NCI-H1092 (cell line): ENCODE results near the gene ZNF184.

Experiments used
- DNase-seq: peaks from one replicate; lab custom pipeline; 2025; lab: John Stamatoyannopoulos, UW

Gene ZNF184

DNA sequence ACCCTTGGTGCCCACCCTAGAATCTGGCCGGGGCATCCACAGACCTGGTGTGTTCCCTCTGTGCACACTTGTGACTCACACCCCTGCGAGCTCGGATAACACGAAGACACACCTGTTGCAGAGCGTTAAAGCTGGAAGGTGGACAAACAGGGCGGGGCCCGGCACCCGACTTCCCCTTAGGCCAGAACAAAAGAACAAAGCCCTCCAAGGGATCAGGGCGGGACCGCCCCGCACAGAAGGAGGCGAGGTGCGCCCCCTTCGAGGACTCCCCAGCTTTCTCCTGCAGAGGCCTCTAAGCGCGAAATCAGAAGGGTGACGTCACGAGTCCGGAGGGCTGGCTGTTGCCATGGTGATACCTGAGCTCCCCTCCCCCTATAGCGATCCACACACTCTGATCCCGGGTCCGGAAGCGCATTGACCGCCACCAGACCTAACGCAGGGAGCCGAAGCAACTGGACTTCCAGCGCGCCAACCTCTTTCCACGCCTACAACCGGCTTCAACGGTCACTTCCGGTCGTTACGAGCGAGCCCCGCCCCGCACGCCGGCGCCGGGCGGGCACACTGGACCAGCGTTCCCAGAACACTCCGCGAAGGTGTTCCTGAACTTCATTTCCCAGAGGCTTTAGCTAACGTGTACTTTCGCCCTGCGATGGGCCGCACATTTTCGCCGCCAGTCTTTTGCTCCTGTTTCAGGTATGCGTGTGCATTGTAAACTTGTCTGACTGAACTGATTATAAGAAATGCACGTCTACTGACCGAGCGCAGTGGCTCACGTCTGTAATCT, at the start of gene ZNF184:
ZNF184 (minus strand) TSS at position 489 of the 784 bp plus-strand sequence. CDS start 811 bp downstream, outside the sequence.
- peak; percentile 94 for DNase-seq

DNA sequence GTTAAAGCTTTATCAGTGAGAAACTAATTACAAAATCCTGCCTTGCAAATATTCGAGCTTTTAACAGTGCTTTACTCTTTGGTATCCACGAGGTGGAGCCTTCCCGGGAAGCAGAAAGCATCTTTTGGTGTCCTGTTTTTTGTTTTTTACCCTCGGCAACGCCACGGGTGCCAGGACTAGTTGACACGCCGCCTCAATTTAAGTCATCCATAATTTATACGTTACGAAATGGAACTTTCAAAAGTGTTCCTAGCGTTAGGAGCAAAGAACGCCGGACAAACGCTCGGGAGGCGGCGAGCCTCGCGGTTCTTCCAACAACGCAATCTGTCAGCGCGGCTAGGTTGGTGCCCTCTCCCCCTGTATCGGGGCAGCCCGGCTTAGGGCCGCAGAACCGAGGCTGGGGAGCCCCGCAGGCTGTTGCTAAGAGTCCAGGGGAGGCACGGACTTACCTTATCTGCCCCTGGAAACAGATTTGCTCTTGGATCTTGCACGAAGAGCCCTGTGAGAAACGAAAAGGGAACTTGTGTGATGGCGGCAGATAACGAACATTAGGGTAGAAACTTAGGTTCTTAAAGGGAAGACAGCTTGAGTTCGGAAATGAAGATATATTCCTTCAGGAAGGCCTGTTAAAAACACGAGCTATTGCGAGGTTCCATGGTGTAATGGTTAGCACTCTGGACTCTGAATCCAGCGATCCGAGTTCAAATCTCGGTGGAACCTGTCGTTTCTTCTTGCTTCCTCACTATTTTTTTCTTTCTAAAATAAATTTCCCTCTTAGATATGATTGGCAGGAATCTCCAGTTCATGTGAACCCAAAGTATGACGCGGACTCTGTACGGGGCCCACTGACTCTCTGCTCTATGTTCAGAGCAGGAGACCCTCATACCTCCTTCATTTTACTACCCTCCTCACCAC, 46.2 kb upstream of the ZNF184 start:
- DNase-seq = peak; percentile 17

DNA sequence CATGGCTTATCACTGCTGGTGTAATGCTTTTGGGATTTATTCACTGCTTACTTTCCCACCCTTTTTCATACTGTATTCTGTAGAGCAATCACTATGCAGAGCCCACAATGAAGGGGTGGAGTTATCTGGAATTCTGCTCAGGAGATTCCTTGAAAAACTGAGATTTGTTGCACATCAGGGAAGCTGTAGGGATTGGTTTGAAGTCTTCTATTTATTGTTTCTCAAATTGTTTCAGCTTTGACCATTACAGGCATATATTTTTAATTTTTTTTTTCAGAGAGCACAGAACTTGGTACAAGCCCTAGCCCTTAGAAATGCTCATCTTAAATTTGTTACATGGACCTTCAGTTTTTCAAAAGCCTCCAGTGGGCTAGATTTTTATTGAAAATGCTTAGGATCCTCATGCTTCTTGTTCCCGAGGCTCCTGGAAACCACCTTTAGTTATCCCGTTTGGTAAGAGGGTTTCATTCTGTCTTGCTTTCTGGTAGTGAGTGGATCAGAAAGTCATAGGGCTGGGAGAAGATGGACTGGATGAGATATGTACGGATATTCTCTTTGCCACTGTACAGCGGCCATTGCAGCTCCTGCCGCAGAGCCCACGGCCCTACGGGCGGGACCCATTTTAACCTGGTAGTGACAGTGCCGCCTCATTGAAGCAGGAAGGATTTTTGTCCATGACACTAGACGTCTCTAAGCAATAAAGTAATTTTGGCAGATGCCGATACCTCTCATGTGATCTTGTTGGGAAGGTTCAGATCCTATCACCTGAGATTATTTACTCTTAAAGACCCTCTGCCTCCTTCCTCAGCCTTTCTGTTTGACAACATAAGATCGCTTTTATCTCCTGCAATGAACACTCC, 45.3 kb upstream of the ZNF184 start:
- no peak for DNase-seq

DNA sequence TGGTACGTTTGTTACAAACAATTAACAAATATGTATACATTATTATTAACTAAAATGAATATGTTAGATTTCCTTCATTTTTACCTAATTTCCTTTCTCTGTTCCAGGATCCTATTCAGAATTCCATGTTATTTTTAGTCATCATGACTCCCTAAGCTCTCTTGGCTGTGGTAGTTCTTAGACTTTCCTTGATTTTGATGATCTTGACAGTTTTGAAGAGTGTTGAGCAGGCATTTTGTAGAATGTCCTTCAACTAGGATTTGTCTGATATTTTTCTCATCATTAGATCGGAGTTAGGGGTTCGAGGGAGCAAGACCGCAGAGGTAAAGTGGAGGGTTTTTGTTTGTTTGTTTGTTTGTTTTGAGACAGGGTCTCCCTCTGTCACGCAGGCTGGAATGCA, 44.3 kb upstream of the ZNF184 start:
- DNase-seq = no peak

DNA sequence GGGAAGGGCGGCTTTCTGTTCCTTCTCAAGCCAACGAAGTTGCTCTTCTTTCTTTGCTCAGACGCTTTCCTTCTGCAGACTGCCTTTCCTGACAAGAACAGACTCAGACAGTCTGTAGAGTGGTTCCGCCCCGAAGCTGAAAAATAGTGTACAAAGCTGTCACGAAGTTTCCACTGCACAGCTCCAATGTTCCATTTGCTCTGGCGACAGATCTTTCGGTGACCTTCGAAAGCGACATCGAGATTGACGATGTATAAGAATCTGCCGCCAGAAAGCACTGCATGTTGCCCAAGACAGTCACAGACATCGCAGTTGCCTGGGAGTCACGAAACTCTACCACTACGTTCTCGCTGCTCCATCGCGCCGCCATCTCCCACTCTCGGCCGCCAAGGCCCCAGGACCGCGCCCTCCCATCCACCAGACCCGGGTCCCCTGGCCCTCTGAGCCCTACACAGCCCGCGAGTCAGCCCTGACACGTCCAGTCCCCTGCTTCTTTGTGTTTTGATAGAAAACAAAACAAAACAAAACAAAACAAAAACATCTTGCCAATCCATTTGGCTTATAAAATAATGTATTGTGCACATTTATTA, 42.1 kb upstream of the ZNF184 start:
- DNase-seq = no peak

DNA sequence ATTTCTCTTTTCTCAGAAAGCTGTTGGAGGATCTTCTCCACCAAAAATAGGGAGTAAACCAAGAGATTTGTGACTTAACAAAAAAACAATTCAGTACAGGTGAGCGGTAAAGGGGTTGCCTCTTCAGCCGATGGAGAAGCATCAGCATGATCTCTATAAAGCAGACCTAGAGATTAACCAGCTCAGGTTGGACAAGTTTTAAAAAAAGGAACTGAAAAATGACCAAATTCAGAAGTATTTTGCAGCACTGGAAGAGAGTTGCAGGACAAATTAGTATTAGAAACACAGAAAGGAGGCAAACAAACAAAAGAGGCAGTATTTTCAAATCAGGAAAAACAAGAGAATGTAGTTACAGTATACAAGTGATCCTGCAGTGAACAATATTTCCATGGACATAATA, 39.6 kb upstream of the ZNF184 start:
- no peak for DNase-seq

DNA sequence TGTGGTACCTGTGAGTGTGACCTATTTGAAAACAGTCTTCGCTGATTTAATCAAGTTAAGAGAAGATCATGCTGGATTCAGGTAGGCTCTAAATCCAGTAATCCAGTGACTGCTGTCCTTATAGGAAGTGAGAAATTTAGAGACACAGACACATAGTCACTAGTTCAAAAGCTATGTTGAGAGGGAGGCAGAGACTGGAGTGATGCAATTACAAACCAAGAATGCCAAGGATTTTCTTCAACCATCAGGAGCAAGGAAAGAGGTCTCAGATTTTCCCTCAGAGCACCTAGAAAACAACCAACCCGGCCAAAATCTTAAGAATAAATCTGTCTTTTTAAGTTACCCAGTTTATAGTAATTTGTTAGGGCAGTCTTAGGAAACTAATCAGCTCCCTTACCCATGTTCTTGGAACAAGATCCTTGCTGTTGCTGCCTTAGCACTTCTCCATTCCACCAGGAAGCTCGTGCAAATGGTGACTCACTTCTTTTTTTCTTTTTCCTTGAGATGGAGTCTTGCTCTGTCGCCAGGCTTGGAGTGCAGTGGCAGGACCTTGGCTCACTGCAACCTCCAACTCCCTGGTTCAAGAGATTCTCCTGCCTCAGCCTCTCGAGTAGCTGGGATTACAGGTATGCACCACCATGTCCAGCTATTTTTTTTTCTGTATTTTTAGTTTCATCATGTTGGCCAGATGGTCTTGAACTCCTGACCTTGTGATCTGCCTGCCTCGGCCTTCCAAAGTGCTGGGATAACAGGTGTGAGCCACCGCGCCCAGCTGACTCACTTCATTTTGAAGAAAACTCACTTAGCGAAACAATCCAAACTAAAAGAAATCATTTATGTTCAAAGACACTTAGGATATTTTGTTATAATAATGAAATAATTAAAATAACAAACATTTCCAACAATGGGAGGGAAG, 34.4 kb upstream of the ZNF184 start:
- DNase-seq = no peak

DNA sequence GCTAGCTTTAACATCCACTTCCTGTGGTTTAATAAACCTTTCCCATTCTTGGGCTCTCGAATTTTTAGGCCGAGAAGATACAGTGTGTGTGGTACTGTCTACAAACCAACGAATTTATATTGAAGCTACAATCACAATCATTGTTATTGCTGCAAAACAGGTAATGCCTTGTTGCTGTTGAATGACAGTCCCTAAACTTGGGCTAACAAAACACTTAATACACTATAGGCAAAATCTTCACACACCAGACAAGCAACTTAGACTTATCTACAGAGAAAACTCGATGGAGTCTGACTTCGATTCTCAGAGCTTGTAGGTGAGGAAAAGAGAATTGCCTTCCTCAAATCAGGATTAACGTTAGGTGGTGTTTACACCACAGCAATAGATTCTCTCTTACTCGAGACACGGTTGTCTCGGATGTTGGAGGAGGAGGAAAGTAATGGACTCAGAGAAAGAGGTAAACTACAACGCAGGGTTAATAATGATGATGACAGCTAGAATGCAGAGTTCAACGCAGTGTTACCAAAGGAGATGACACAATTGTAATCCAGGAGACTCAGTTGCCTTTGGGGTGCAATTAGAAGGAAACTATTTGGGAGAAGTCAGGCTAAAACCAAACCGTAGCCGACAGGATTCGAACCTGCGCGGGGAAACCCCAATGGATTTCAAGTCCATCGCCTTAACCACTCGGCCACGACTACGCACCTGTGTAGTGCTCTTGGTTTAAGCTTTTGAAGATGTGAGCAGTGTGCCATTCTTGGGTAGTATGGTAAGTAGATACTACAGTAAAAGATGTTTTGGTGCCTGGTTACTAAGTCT, 32.5 kb upstream of the ZNF184 start:
- DNase-seq = no peak

DNA sequence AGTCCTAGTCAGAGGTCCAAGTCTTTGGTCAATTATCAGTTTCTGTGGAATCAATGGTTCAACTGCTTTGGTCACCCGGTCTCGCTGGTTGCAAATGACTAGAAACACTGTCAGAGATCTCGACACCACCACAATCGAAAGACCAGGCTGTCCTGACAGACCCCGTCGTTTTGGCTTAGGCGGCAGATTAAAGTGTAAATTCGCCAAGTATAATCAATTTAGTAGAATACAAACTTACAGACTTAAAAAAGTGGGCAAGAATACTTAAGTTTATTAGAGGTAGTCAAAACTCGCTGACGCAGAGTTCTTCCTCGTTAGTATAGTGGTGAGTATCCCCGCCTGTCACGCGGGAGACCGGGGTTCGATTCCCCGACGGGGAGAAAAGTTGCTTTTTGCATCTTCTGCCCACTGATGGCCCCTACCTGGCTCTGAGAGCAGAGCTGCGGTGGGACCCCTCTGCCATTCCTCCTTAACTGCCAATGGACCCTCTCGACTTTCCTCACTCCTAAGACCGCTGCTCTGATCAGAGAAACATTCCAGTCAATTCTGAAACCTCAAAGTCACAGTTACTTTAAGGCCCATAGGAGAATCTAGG, 30.6 kb upstream of the ZNF184 start:
- peak; percentile 22 for DNase-seq

DNA sequence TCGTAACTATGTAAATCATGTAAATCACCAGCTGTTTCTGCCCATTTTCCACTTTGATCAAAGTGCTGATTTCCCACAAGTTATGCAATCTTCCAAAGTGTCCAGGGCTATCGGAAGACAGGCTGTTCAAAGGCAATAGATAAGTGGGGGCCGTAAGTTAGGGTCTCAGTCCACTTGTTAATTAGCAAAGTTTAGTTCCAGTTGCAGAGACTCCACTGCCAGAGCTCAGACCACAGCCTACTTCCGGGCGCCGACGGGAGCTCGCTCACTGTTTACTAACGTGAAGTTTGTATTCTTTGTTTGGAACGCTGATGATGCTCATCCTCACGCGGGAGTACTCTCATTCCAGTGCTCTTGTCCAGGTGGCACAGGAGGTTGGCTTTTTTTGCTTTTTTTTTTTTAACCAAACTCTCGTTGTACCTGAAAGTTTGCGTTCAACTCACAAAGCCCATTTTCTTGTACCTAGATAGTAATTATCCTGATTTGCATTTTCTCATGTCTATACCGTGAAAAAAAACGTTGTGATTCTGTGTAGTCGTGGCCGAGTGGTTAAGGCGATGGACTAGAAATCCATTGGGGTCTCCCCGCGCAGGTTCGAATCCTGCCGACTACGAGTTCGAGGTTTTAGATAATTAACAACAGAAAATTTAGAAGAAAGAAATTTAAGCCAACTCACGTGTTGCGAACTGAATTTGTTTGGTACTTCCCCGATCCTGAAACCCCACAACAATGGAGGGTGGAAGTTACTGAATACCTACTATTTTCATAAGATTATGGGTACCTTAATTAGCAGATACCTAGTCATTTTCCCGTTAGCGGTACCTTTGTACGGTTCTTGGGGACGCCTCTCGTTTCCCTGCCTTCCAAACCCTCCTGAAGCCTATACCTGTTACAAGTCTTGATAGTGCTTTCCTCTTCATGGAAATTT, 29.9 kb upstream of the ZNF184 start:
- DNase-seq = no peak

DNA sequence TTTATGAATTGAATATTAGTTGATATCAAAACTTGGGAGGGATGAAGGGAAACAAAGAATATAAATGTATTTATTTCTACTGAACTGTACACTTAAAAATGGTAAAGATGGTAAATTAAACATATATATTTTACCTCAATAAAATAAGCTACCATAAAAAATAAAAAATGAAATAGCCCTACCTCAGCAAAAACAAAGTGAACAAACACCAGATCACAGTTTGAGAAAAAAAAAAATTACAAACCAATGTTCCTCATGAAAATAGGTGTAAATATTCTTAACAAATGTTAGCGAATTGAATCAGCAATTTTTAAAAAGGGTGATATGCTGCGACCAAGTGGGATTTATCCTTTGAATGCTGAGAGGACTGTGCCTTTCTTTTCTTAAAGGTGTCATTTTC, 28.3 kb upstream of the ZNF184 start:
- no peak for DNase-seq

DNA sequence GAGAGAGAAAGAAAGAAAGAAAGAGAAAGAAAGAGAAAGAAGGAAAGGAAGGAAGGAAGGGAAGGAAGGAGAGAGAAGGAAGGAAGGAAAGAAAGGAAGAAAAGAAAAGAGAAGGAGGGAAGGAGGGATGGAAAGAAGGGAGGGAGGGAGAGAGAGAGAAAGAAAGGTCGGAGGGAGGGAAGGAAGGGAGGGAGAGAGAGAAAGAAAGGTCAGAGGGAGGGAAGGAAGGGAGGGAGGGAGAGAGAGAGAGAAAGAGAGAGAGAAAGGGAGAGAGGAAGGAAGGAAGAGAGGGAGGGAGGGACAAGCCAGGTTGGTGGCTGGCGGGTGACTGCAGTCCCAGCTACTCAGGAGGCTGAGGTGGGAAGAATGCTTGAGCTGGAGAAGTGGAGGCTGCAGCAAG, 27.3 kb upstream of the ZNF184 start:
- DNase-seq = no peak

DNA sequence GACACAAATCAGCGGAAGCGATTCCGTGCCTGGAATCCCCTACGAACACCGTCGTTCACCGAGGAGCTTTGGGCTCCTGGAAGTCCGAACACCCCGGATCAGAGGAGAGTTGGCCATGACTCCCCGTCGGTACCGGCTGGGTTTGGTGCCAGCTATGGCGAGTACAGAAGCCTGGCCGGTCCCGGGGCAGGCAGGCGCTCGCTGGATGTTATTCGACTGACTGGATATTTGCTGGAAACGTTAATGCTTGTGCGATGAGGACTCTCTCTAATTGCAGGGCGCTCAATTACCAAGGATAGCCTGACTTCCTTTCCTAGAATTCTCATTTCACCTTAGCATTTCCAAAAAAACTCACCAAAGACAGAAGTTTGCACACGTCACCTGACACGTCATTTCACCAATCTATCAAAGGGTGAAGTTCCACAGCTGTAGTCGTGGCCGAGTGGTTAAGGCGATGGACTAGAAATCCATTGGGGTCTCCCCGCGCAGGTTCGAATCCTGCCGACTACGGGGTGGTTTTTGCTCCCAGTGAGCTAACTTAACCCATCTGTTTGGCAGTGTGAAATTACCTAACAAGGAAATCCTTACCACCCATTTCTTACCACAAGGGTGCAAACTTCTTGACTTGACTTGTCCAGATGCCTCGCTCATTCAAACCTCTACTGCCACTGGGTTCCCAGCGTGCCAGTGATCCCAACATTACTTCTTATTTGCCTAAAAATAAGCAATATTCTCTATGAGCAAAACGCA, 22.7 kb upstream of the ZNF184 start:
- no peak for DNase-seq

DNA sequence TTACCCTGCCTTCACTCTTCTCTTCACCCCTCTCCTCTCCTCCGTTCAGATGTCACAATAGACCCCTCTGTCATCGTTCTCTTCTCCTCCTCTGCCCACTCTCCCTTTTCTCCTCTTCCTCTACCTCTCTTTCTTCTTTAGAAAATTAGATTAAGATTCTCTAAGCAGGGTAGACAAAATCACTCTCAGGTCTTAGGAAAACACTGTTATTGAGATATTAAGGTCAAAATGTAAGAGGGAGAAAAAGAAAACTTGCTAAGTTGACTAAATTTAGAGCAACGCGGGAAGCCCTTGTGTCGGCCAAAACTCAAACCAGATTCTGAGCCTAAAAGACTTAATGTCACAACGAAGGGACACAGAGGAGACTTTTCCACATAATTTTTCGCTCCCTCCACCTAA, 22.1 kb upstream of the ZNF184 start:
- DNase-seq = no peak

DNA sequence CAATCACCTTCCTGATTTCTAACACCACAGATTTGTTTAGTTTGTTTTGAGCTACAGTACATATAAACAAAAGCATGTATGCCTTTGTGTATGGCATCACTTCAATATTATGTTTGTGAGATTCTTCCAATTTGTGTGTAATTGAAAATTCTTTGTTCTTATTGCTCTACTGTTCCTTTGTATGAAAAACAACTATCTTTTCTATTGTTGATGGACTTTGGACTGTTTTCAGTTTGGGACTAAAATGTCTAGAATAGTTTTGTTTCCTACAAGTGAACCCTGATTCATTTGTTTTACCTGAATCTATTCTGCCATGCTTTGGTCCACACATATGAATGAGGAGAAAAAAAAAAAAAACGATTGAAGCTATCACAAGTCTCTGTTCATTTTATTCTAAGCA, 21.2 kb upstream of the ZNF184 start:
- no peak for DNase-seq

DNA sequence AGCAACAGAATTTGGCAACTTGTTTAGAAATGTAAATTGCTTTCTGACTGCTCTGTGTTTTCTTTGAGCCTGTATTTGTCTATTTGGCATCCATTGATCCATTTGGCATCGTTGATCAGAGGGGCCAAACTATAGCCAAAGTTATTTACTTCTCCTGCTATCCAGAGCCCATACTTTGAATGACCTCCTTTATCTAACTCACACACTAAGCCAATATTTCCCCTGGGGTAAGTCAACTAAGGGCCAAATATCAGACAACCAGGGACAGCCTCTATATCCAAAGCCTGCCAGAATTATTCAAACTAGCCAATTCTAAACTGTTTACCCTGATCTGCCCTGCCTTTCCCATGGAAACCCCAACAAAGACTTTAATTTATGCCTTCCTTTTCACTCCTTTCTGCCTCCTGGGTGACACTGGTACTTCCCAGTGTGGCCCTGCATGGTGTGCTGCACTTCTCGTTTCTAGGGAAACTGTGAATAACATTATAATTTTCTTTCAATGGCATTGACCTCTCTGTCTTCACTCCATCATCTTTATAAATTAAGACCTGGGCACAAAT, 19.8 kb upstream of the ZNF184 start:
- no peak for DNase-seq
